ENCODE data around the gene TMEM94.

The TMEM94 gene

DNA sequence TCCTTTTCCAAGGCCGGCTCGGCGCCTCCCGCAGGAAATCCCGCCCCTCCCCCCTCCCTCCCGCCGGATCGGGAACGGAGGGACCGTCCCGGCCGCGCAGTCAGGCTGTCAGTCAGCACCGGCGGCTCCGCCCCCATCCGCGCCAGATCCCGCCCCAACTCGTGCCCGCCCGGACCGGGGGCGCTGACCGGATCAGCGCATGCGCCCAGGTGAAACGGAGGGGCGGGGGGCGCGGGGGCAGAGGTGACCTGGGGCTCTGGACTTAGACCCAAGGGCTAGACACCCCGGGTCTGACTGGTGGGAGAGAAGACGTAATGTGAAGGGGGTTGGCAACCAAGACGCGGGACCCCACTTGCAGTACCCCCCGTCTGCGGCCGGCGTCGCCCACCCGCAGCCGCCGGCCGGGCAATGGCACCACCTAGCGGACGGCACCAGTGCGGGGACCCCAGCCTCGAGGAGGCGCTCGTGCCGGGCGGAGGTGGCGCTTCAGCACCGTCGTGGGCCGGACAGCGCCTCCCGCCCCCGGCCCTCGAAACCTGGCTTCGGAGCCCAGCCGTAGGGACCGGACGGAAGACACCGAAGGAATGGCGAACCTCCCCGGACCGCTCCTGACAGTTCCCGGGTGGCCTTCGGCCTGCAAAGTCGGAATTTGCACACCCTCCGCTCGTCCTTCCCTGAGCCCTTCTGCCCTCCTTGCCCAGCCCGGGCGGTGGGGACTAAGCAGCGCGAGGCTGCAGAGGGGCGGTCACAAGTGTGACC, 59.2 kb downstream of the TMEM94 start, which contains the start of gene CASKIN2 (continued):
- TF ChIP-seq ZNF621 (tag by site-specific recombination; IDR thresholded peaks at IDR 0.05) (no peak), SP7 (tag by site-specific recombination; IDR thresholded peaks at IDR 0.05) (peak; percentile 70), ZNF2 (tag by site-specific recombination; IDR thresholded peaks at IDR 0.05) (peak; percentile 92), ZIC2 (tag by site-specific recombination; IDR thresholded peaks at IDR 0.05) (peak; percentile 26; the same call in 1 of the 2 replicates), ZNF792 (tag by site-specific recombination; IDR thresholded peaks at IDR 0.05) (no peak), ZNF155 (tag by site-specific recombination; IDR thresholded peaks at IDR 0.05) (no peak), KLF8 (tag by site-specific recombination; IDR thresholded peaks at IDR 0.05) (peak; percentile 86), ZBTB17 (tag by site-specific recombination; IDR thresholded peaks at IDR 0.05) (peak; percentile 79), ZNF211 (tag by site-specific recombination; IDR thresholded peaks at IDR 0.05; ENCODE audit: low read depth) (0 out of 2 replicates have a peak, but pooled peaks have one; percentile 21)
- TF ChIP-seq, protein P1, sequence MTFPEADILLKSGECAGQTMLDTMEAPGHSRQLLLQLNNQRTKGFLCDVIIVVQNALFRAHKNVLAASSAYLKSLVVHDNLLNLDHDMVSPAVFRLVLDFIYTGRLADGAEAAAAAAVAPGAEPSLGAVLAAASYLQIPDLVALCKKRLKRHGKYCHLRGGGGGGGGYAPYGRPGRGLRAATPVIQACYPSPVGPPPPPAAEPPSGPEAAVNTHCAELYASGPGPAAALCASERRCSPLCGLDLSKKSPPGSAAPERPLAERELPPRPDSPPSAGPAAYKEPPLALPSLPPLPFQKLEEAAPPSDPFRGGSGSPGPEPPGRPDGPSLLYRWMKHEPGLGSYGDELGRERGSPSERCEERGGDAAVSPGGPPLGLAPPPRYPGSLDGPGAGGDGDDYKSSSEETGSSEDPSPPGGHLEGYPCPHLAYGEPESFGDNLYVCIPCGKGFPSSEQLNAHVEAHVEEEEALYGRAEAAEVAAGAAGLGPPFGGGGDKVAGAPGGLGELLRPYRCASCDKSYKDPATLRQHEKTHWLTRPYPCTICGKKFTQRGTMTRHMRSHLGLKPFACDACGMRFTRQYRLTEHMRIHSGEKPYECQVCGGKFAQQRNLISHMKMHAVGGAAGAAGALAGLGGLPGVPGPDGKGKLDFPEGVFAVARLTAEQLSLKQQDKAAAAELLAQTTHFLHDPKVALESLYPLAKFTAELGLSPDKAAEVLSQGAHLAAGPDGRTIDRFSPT (tag by site-specific recombination; IDR thresholded peaks at IDR 0.05), result peak; percentile 74
- TF ChIP-seq, protein P2, sequence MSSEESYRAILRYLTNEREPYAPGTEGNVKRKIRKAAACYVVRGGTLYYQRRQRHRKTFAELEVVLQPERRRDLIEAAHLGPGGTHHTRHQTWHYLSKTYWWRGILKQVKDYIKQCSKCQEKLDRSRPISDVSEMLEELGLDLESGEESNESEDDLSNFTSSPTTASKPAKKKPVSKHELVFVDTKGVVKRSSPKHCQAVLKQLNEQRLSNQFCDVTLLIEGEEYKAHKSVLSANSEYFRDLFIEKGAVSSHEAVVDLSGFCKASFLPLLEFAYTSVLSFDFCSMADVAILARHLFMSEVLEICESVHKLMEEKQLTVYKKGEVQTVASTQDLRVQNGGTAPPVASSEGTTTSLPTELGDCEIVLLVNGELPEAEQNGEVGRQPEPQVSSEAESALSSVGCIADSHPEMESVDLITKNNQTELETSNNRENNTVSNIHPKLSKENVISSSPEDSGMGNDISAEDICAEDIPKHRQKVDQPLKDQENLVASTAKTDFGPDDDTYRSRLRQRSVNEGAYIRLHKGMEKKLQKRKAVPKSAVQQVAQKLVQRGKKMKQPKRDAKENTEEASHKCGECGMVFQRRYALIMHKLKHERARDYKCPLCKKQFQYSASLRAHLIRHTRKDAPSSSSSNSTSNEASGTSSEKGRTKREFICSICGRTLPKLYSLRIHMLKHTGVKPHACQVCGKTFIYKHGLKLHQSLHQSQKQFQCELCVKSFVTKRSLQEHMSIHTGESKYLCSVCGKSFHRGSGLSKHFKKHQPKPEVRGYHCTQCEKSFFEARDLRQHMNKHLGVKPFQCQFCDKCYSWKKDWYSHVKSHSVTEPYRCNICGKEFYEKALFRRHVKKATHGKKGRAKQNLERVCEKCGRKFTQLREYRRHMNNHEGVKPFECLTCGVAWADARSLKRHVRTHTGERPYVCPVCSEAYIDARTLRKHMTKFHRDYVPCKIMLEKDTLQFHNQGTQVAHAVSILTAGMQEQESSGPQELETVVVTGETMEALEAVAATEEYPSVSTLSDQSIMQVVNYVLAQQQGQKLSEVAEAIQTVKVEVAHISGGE (tag by site-specific recombination; conservative IDR thresholded peaks at IDR 0.05; ENCODE audit: low read depth), result no peak; the same call in 1 of the 2 replicates
- TF ChIP-seq, protein P3, sequence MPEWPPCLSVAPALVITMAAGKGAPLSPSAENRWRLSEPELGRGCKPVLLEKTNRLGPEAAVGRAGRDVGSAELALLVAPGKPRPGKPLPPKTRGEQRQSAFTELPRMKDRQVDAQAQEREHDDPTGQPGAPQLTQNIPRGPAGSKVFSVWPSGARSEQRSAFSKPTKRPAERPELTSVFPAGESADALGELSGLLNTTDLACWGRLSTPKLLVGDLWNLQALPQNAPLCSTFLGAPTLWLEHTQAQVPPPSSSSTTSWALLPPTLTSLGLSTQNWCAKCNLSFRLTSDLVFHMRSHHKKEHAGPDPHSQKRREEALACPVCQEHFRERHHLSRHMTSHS (tag by site-specific recombination; IDR thresholded peaks at IDR 0.05), result no peak
- TF ChIP-seq, protein P4, sequence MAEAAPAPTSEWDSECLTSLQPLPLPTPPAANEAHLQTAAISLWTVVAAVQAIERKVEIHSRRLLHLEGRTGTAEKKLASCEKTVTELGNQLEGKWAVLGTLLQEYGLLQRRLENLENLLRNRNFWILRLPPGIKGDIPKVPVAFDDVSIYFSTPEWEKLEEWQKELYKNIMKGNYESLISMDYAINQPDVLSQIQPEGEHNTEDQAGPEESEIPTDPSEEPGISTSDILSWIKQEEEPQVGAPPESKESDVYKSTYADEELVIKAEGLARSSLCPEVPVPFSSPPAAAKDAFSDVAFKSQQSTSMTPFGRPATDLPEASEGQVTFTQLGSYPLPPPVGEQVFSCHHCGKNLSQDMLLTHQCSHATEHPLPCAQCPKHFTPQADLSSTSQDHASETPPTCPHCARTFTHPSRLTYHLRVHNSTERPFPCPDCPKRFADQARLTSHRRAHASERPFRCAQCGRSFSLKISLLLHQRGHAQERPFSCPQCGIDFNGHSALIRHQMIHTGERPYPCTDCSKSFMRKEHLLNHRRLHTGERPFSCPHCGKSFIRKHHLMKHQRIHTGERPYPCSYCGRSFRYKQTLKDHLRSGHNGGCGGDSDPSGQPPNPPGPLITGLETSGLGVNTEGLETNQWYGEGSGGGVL (tag by site-specific recombination; IDR thresholded peaks at IDR 0.05), result peak; percentile 33
- TF ChIP-seq, protein P5, sequence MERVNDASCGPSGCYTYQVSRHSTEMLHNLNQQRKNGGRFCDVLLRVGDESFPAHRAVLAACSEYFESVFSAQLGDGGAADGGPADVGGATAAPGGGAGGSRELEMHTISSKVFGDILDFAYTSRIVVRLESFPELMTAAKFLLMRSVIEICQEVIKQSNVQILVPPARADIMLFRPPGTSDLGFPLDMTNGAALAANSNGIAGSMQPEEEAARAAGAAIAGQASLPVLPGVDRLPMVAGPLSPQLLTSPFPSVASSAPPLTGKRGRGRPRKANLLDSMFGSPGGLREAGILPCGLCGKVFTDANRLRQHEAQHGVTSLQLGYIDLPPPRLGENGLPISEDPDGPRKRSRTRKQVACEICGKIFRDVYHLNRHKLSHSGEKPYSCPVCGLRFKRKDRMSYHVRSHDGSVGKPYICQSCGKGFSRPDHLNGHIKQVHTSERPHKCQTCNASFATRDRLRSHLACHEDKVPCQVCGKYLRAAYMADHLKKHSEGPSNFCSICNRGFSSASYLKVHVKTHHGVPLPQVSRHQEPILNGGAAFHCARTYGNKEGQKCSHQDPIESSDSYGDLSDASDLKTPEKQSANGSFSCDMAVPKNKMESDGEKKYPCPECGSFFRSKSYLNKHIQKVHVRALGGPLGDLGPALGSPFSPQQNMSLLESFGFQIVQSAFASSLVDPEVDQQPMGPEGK (tag by site-specific recombination; IDR thresholded peaks at IDR 0.05), result peak; percentile 99
- TF ChIP-seq, protein P6, sequence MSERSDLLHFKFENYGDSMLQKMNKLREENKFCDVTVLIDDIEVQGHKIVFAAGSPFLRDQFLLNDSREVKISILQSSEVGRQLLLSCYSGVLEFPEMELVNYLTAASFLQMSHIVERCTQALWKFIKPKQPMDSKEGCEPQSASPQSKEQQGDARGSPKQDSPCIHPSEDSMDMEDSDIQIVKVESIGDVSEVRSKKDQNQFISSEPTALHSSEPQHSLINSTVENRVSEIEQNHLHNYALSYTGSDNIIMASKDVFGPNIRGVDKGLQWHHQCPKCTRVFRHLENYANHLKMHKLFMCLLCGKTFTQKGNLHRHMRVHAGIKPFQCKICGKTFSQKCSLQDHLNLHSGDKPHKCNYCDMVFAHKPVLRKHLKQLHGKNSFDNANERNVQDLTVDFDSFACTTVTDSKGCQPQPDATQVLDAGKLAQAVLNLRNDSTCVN (tag by site-specific recombination; optimal IDR thresholded peaks at IDR 0.05), result peak; percentile 91
- TF ChIP-seq, protein P7, sequence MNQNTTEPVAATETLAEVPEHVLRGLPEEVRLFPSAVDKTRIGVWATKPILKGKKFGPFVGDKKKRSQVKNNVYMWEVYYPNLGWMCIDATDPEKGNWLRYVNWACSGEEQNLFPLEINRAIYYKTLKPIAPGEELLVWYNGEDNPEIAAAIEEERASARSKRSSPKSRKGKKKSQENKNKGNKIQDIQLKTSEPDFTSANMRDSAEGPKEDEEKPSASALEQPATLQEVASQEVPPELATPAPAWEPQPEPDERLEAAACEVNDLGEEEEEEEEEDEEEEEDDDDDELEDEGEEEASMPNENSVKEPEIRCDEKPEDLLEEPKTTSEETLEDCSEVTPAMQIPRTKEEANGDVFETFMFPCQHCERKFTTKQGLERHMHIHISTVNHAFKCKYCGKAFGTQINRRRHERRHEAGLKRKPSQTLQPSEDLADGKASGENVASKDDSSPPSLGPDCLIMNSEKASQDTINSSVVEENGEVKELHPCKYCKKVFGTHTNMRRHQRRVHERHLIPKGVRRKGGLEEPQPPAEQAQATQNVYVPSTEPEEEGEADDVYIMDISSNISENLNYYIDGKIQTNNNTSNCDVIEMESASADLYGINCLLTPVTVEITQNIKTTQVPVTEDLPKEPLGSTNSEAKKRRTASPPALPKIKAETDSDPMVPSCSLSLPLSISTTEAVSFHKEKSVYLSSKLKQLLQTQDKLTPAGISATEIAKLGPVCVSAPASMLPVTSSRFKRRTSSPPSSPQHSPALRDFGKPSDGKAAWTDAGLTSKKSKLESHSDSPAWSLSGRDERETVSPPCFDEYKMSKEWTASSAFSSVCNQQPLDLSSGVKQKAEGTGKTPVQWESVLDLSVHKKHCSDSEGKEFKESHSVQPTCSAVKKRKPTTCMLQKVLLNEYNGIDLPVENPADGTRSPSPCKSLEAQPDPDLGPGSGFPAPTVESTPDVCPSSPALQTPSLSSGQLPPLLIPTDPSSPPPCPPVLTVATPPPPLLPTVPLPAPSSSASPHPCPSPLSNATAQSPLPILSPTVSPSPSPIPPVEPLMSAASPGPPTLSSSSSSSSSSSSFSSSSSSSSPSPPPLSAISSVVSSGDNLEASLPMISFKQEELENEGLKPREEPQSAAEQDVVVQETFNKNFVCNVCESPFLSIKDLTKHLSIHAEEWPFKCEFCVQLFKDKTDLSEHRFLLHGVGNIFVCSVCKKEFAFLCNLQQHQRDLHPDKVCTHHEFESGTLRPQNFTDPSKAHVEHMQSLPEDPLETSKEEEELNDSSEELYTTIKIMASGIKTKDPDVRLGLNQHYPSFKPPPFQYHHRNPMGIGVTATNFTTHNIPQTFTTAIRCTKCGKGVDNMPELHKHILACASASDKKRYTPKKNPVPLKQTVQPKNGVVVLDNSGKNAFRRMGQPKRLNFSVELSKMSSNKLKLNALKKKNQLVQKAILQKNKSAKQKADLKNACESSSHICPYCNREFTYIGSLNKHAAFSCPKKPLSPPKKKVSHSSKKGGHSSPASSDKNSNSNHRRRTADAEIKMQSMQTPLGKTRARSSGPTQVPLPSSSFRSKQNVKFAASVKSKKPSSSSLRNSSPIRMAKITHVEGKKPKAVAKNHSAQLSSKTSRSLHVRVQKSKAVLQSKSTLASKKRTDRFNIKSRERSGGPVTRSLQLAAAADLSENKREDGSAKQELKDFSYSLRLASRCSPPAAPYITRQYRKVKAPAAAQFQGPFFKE (tag by site-specific recombination; IDR thresholded peaks at IDR 0.05; ENCODE audit: borderline replicate concordance), result no peak
- TF ChIP-seq, protein P8, sequence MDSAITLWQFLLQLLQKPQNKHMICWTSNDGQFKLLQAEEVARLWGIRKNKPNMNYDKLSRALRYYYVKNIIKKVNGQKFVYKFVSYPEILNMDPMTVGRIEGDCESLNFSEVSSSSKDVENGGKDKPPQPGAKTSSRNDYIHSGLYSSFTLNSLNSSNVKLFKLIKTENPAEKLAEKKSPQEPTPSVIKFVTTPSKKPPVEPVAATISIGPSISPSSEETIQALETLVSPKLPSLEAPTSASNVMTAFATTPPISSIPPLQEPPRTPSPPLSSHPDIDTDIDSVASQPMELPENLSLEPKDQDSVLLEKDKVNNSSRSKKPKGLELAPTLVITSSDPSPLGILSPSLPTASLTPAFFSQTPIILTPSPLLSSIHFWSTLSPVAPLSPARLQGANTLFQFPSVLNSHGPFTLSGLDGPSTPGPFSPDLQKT (IDR thresholded peaks at IDR 0.05; ENCODE audit: borderline replicate concordance, low read depth, low read length), result no peak
